HEK293T (cell line): ENCODE data around the gene TM4SF5.

ENCODE experiments used
- CTCF ChIA-PET: fragments of 350-600 bp; formaldehyde crosslinking; extraction: SDS; loops from one replicate; lab custom pipeline; 2021; ENCODE audit warnings: antibody characterized with exemption, inconsistent platforms; lab: Yijun Ruan, JAX
- POLR2A ChIA-PET: fragments of 350-600 bp; formaldehyde crosslinking; extraction: SDS; loops from one replicate; lab custom pipeline; 2020; ENCODE audit warnings: antibody characterized with exemption, inconsistent platforms; lab: Yijun Ruan, JAX
- DNase-seq: peaks from one replicate; pipeline ENCODE4 v3.0.0; 2012; ENCODE audit warnings: mixed read lengths; ENCODE audit errors: extremely low spot score
- ARNT ChIP-seq: fragments of 450-650 bp; IDR thresholded peaks from 2 replicates; pipeline ENCODE4 v1.6.1; 2017; ENCODE audit warnings: mild to moderate bottlenecking
- BHLHE40 ChIP-seq: fragments of 450-650 bp; IDR thresholded peaks from 2 replicates; pipeline ENCODE4 v1.6.1; 2016; ENCODE audit warnings: mild to moderate bottlenecking, moderate library complexity, borderline replicate concordance
- CTBP1 ChIP-seq: fragments of 450-650 bp; IDR thresholded peaks from 2 replicates; pipeline ENCODE4 v1.6.1; 2016; ENCODE audit warnings: borderline replicate concordance
- ELF4 ChIP-seq: fragments of 450-650 bp; IDR thresholded peaks from 2 replicates; pipeline ENCODE4 v1.6.1; 2017; ENCODE audit warnings: antibody characterized with exemption
- FOXA1 ChIP-seq: fragments of 450-650 bp; IDR thresholded peaks from 2 replicates; pipeline ENCODE4 v1.6.1; 2016; ENCODE audit warnings: mild to moderate bottlenecking
- FOXK2 ChIP-seq: fragments of 450-650 bp; IDR thresholded peaks from 2 replicates; pipeline ENCODE4 v1.6.1; 2016; ENCODE audit warnings: mild to moderate bottlenecking
- FOXM1 ChIP-seq: fragments of 450-650 bp; IDR thresholded peaks from 2 replicates; pipeline ENCODE4 v1.6.1; 2017; ENCODE audit warnings: mild to moderate bottlenecking, borderline replicate concordance
- HDGF ChIP-seq: fragments of 450-650 bp; IDR thresholded peaks from 2 replicates; pipeline ENCODE4 v1.6.1; 2017; ENCODE audit warnings: antibody characterized with exemption, borderline replicate concordance
- L3MBTL2 ChIP-seq: fragments of 450-650 bp; conservative IDR thresholded peaks from 2 replicates; pipeline ENCODE4 v1.6.1; 2016; ENCODE audit warnings: mild to moderate bottlenecking
- LEF1 ChIP-seq: fragments of 450-650 bp; IDR thresholded peaks from 2 replicates; pipeline ENCODE4 v1.6.1; 2017; ENCODE audit warnings: mild to moderate bottlenecking, borderline replicate concordance
- NFRKB ChIP-seq: fragments of 450-650 bp; IDR thresholded peaks from 2 replicates; pipeline ENCODE4 v1.6.1; 2016; ENCODE audit warnings: mild to moderate bottlenecking, moderate library complexity
- PKNOX1 ChIP-seq: fragments of 450-650 bp; IDR thresholded peaks from 2 replicates; pipeline ENCODE4 v1.6.1; 2016
- SP1 ChIP-seq: fragments of 450-650 bp; IDR thresholded peaks from 2 replicates; pipeline ENCODE4 v1.6.1; 2017
- SUZ12 ChIP-seq: fragments of 450-650 bp; IDR thresholded peaks from 2 replicates; pipeline ENCODE4 v1.6.1; 2016; ENCODE audit warnings: mild to moderate bottlenecking
- TARDBP ChIP-seq: fragments of 450-650 bp; IDR thresholded peaks from 2 replicates; pipeline ENCODE4 v1.6.1; 2016
- ZNF384 ChIP-seq: fragments of 450-650 bp; IDR thresholded peaks from 2 replicates; pipeline ENCODE4 v1.6.1; 2016

TM4SF5 gene

GRCh38 chr17:4811471-4811870 is 39.8 kb downstream of the TM4SF5 start:
- TF ChIP-seq ELF4 (no peak), HDGF (no peak), ZNF384 (no peak), TARDBP (no peak)
- ChIA-PET CTCF (no interaction called here), POLR2A (no interaction called here)
- DNase-seq, result no peak

GRCh38 chr17:4812690-4813089 is 41.0 kb downstream of the TM4SF5 start:
- POLR2A ChIA-PET, result no interaction called here

GRCh38 chr17:4815043-4815675 is 43.5 kb downstream of the TM4SF5 start:
- TF ChIP-seq FOXA1 (no peak), LEF1 (no peak), FOXM1 (no peak), L3MBTL2 (no peak), NFRKB (no peak), SP1 (no peak), ELF4 (no peak), ZNF384 (no peak), BHLHE40 (no peak), CTBP1 (no peak), TARDBP (no peak)
- CTCF ChIA-PET, result no interaction called here
- DNase-seq, result peak; percentile 30
- POLR2A ChIA-PET, result interaction anchor here (1.0 kb wide), 1 partner anchor 8 kb away, joined by 3 read pairs; the partner anchor contains the start of gene PLD2

More at GRCh38 chr17:4812690-4813089, 41.0 kb downstream of the TM4SF5 start:
- CTCF ChIA-PET, result no interaction called here
- no peak for TF ChIP-seq BHLHE40
- no peak for TF ChIP-seq ELF4
- TF ChIP-seq FOXK2, result no peak
- no peak for TF ChIP-seq ZNF384
- TF ChIP-seq PKNOX1, result no peak
- no peak for TF ChIP-seq TARDBP
- no peak for TF ChIP-seq CTBP1
- no peak for TF ChIP-seq SP1
- TF ChIP-seq NFRKB, result no peak
- TF ChIP-seq HDGF, result no peak
- TF ChIP-seq FOXM1, result no peak
- TF ChIP-seq FOXA1, result no peak
- TF ChIP-seq LEF1, result no peak
- no peak for TF ChIP-seq SUZ12
- no peak for TF ChIP-seq L3MBTL2
- TF ChIP-seq ARNT, result no peak
- no peak for DNase-seq

GRCh38 chr17:4816826-4817225 is 45.1 kb downstream of the TM4SF5 start:
- ChIA-PET POLR2A (interaction anchor here (1.1 kb wide), 1 partner anchor 20 kb away, joined by 3 read pairs; no protein-coding TSS in a partner anchor), CTCF (no interaction called here)
- DNase-seq, result no peak
- TF ChIP-seq BHLHE40, result no peak
- TF ChIP-seq ELF4, result no peak
- no peak for TF ChIP-seq CTBP1
- TF ChIP-seq FOXK2, result no peak
- TF ChIP-seq TARDBP, result no peak
- TF ChIP-seq LEF1, result no peak
- TF ChIP-seq PKNOX1, result no peak
- no peak for TF ChIP-seq L3MBTL2
- no peak for TF ChIP-seq SUZ12
- no peak for TF ChIP-seq ZNF384
- TF ChIP-seq NFRKB, result no peak
- no peak for TF ChIP-seq HDGF
- no peak for TF ChIP-seq FOXM1
- TF ChIP-seq ARNT, result no peak
- TF ChIP-seq FOXA1, result no peak
- TF ChIP-seq SP1, result no peak

- TF ChIP-seq PKNOX1, result no peak
- TF ChIP-seq SUZ12, result no peak
- no peak for TF ChIP-seq FOXK2
- TF ChIP-seq ARNT, result no peak
- TF ChIP-seq FOXM1, result no peak
- no peak for TF ChIP-seq ZNF384
- TF ChIP-seq TARDBP, result no peak
- TF ChIP-seq ELF4, result no peak
- no peak for TF ChIP-seq L3MBTL2
- no peak for TF ChIP-seq BHLHE40
- no peak for TF ChIP-seq LEF1
- TF ChIP-seq SP1, result no peak
- no peak for TF ChIP-seq FOXA1
- TF ChIP-seq CTBP1, result no peak
- no peak for TF ChIP-seq HDGF
- DNase-seq, result no peak
- ChIA-PET CTCF (no interaction called here), POLR2A (no interaction called here)
These were observed 46.6 kb downstream of the TM4SF5 start for GRCh38 chr17:4818276-4818675.

- DNase-seq, result no peak
- TF ChIP-seq SUZ12 (no peak), FOXK2 (no peak), TARDBP (no peak), PKNOX1 (no peak), FOXM1 (no peak)
- ChIA-PET POLR2A (interaction anchor here (1.3 to 1.5 kb wide), 2 partner anchors 16 to 27 kb away, joined by 5 read pairs; partner anchors contain the start of genes PLD2 and PSMB6), CTCF (no interaction called here)
These were observed 51.1 kb downstream of the TM4SF5 start for GRCh38 chr17:4822835-4823234.
